ENCODE data around the gene VPS39. TPM values are rescaled to one million over a fixed set of nuclear protein-coding genes. Genes with fewer than 3 reads are reported as not detected.

VPS39 gene
- total and polyA plus RNA-seq, 9 of the 15 experiments (the other 6 are each of a cell fraction or from before 2014, with no cell fraction given): 3.2 to 37.3 (median 21.8) TPM

DNA sequence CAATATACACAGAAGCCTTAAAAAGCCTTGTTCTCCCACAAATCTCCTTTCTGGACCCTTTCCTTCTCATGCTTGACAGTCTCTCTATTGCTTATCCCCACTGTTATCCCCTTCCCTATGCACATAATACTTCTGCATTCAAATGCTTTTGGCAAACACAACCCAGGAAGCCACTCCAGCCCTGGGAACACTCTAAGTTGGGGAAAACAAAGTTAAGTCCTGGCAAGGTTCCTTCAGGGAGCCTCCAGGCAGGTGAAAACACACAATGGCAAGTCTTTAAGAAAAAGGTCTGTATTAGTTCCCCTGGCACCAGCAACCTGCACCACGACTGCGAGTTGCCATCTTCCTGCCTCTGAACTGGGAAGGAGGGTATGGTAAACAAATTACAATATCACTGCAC, 45.2 kb upstream of the VPS39 start:
- Histone ChIP-seq H3K79me2 (ENCODE audit: control insufficient read depth, insufficient read depth, low read length) (no peaks in the 10 kb centered on the region), H3K36me3 (ENCODE audit: control insufficient read depth, insufficient read depth, low read length) (peaks cover 45% of the 10 kb centered on the region), H3K9me1 (ENCODE audit: control insufficient read depth, insufficient read depth, low read length) (no peaks in the 10 kb centered on the region), H3K4me3 (no peak overlapping the region), H4K20me1 (replicated peaks; ENCODE audit: control insufficient read depth, insufficient read depth, low read length) (no peaks in the 10 kb centered on the region), H2AFZ (ENCODE audit: low read depth, low read length) (no peak overlapping the region), H3K4me2 (ENCODE audit: insufficient read depth, low read length) (no peak overlapping the region), H3K9ac (ENCODE audit: insufficient read depth in 1 of 2, low read depth in 2 of 2, low read length in 2 of 2) (no peak overlapping the region), H3K4me1 (replicated peaks in 1 of 2; ENCODE audit: control insufficient read depth in 2 of 2, insufficient read depth in 2 of 2, low read length in 2 of 2) (no peaks in the 10 kb centered on the region), H3K27me3 (ENCODE audit: control insufficient read depth in 2 of 2, insufficient read depth in 2 of 2, low read length in 2 of 2) (no peaks in the 10 kb centered on the region), H3K9me3 (replicated peaks; ENCODE audit: control insufficient read depth, insufficient read depth, low read depth, low read length) (peaks cover 7% of the 10 kb centered on the region; the same call in 1 of the 2 replicates), H3K27ac (ENCODE audit: extremely low read depth, low read depth, low read length) (no peak overlapping the region)
- WGBS (ENCODE audit: insufficient coverage, low coverage, missing lambda C conversion rate): 97% methylated on average over 2 of the region's 2 CpGs
- BruUV-seq (replicated peaks): no TSS peak
- FAIRE-seq: no peak
- ATAC-seq: no peak
- intact Hi-C loops (cut with micrococcal nuclease) (no loop called here), in situ Hi-C loops (cut with MboI) (no loop called here)
- DNase-seq (ENCODE audit: extremely low read depth in 1 of 4, low spot score in 3 of 4): no peak
- TF ChIP-seq MEF2A (IDR thresholded peaks at IDR 0.05; ENCODE audit: control insufficient read depth, low read depth, low read length): no peak
- no peak for TF ChIP-seq ATF7 (IDR thresholded peaks at IDR 0.05)
- TF ChIP-seq ZNF347 (CRISPR knock-in tag; IDR thresholded peaks at IDR 0.05; ENCODE audit: low read depth): no peak
- no peak for TF ChIP-seq ZNF644 (tag; IDR thresholded peaks at IDR 0.05; ENCODE audit: low read depth)
- TF ChIP-seq, protein P1, sequence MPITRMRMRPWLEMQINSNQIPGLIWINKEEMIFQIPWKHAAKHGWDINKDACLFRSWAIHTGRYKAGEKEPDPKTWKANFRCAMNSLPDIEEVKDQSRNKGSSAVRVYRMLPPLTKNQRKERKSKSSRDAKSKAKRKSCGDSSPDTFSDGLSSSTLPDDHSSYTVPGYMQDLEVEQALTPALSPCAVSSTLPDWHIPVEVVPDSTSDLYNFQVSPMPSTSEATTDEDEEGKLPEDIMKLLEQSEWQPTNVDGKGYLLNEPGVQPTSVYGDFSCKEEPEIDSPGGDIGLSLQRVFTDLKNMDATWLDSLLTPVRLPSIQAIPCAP (CRISPR knock-in tag; IDR thresholded peaks at IDR 0.05; ENCODE audit: borderline replicate concordance): no peak
- no peak for TF ChIP-seq C11orf30 (IDR thresholded peaks at IDR 0.05; ENCODE audit: low read depth)
- no peak for TF ChIP-seq SMAD2 (IDR thresholded peaks at IDR 0.05; ENCODE audit: low read depth, low read length)
- no peak for TF ChIP-seq NCOR1 (IDR thresholded peaks at IDR 0.05)
- TF ChIP-seq EWSR1 (IDR thresholded peaks at IDR 0.05; ENCODE audit: borderline replicate concordance, low read depth, partially characterized antibody): no peak
- TF ChIP-seq NUFIP1 (IDR thresholded peaks at IDR 0.05; ENCODE audit: partially characterized antibody): no peak
- TF ChIP-seq, protein P2, sequence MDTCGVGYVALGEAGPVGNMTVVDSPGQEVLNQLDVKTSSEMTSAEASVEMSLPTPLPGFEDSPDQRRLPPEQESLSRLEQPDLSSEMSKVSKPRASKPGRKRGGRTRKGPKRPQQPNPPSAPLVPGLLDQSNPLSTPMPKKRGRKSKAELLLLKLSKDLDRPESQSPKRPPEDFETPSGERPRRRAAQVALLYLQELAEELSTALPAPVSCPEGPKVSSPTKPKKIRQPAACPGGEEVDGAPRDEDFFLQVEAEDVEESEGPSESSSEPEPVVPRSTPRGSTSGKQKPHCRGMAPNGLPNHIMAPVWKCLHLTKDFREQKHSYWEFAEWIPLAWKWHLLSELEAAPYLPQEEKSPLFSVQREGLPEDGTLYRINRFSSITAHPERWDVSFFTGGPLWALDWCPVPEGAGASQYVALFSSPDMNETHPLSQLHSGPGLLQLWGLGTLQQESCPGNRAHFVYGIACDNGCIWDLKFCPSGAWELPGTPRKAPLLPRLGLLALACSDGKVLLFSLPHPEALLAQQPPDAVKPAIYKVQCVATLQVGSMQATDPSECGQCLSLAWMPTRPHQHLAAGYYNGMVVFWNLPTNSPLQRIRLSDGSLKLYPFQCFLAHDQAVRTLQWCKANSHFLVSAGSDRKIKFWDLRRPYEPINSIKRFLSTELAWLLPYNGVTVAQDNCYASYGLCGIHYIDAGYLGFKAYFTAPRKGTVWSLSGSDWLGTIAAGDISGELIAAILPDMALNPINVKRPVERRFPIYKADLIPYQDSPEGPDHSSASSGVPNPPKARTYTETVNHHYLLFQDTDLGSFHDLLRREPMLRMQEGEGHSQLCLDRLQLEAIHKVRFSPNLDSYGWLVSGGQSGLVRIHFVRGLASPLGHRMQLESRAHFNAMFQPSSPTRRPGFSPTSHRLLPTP (IDR thresholded peaks at IDR 0.05; ENCODE audit: borderline replicate concordance, extremely low read depth, insufficient read length): no peak
- POLR2A ChIA-PET: interaction anchor here (1.0 to 1.1 kb wide), 2 partner anchors 17 to 38 kb away, joined by 3 read pairs; no protein-coding TSS in a partner anchor
- CTCF ChIA-PET (ENCODE audit: low intra/inter-chr PET ratio): no interaction called here

Data from K562 (cell line).